AG04450 (cell line): Measurements from ENCODE around the gene DPCD. TPM values are rescaled to one million over a fixed set of nuclear protein-coding genes. Genes with fewer than 3 reads are reported as not detected.
"Not testable (repeated sequence)": the region's sequence is repeated elsewhere in the genome, so short reads cannot be mapped to it uniquely, and the experiment has no call there.

Source experiments
- CTCF ChIA-PET: fragments of 300-600, 350-600 bp; formaldehyde crosslinking; extraction: SDS; loops from one replicate; lab custom pipeline; 2022; ENCODE audit warnings: antibody characterized with exemption, inconsistent platforms; lab: Charles Lee
- POLR2A ChIA-PET: fragments of 350-600 bp; formaldehyde crosslinking; extraction: SDS; loops from one replicate; lab custom pipeline; 2021; ENCODE audit warnings: antibody characterized with exemption, inconsistent platforms; lab: Yijun Ruan, JAX
- DNase-seq: peaks from one replicate; pipeline ENCODE4 v3.0.0-alpha.2; 2011; ENCODE audit warnings: low read depth, low spot score
- H3K27ac ChIP-seq: one replicate; pipeline ENCODE4 v1.5.1; 2012; ENCODE audit warnings: low read depth, low read length, control low read depth
- H3K27me3 ChIP-seq: one replicate; pipeline ENCODE4 v1.6.0; 2012; ENCODE audit warnings: low read length; ENCODE audit not compliant: control insufficient read depth, insufficient read depth
- H3K4me3 ChIP-seq: 2 replicates; pipeline ENCODE4 v1.5.1; 2011; ENCODE audit warnings: mild to moderate bottlenecking, low read depth, low read length, control low read depth
- H3K9me3 ChIP-seq: 2 replicates; pipeline ENCODE4 v1.5.1; 2012; ENCODE audit warnings: low read length; ENCODE audit not compliant: control insufficient read depth, insufficient read depth
- polyA plus RNA-seq: library from polyadenylated mRNA; depleted of rRNA; stranded (reverse); fragments of >200 nt; gene quantifications from 2 replicates; pipeline ENCODE4 v1.2.3, GENCODE V29; 2011
- TF ChIP-seq, protein P1 (sequence below): IDR thresholded peaks from 2 replicates; pipeline ENCODE4 v1.5.1; 2011; ENCODE audit warnings: low read depth, low read length, control low read depth, inconsistent platforms

Gene DPCD
- polyA plus RNA-seq, 1 experiment: 49.7 TPM

GRCh38 chr10:101579516-101579870 is 8.6 kb upstream of the DPCD start:
- Histone ChIP-seq H3K27ac (no peak overlapping the region), H3K27me3 (no peaks in the 10 kb centered on the region), H3K9me3 (no peaks in the 10 kb centered on the region; the same call in 1 of the 2 replicates), H3K4me3 (no peak overlapping the region)
- DNase-seq: no peak
- CTCF ChIA-PET: interaction anchor here (1.5 kb wide), 1 partner anchor 365 kb away, joined by 6 read pairs; no protein-coding TSS in a partner anchor
- POLR2A ChIA-PET: no interaction called here
- TF ChIP-seq, protein P1, sequence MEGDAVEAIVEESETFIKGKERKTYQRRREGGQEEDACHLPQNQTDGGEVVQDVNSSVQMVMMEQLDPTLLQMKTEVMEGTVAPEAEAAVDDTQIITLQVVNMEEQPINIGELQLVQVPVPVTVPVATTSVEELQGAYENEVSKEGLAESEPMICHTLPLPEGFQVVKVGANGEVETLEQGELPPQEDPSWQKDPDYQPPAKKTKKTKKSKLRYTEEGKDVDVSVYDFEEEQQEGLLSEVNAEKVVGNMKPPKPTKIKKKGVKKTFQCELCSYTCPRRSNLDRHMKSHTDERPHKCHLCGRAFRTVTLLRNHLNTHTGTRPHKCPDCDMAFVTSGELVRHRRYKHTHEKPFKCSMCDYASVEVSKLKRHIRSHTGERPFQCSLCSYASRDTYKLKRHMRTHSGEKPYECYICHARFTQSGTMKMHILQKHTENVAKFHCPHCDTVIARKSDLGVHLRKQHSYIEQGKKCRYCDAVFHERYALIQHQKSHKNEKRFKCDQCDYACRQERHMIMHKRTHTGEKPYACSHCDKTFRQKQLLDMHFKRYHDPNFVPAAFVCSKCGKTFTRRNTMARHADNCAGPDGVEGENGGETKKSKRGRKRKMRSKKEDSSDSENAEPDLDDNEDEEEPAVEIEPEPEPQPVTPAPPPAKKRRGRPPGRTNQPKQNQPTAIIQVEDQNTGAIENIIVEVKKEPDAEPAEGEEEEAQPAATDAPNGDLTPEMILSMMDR: no peak

GRCh38 chr10:101580486-101581399 is 7.4 kb upstream of the DPCD start:
- ChIA-PET CTCF (interaction anchor here (1.4 to 2.8 kb wide), 4 partner anchors 11 to 531 kb away, joined by 3 to 18 read pairs (median 6); no protein-coding TSS in a partner anchor), POLR2A (interaction anchor here (0.7 kb wide), 1 partner anchor 158 kb away, joined by 3 read pairs; no protein-coding TSS in a partner anchor)
- Histone ChIP-seq H3K9me3 (no peaks in the 10 kb centered on the region; the same call in 1 of the 2 replicates), H3K27me3 (no peaks in the 10 kb centered on the region), H3K27ac (no peak overlapping the region), H3K4me3 (no peak overlapping the region)
- DNase-seq: no peak
- TF ChIP-seq, protein P1: no peak

DNA sequence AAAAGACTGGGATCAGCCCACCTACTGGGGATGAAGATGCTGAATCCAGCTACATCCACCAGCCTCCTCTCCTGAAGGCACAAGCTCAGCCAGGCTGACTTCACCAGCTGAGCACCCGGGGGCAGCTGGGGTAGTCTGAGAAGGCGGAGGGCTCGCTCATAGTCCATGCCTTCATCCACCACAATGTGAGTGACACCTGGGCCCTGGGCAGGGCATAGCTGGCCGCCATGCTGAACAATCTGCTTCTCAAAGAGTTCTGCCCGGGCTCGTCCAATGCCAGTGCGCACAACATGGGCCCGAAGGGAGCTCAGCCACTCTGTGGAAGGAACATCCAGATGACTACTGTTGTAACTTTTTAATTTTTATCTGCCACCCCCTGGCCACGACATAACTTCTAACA is 2.3 kb upstream of the DPCD start:
- ChIA-PET CTCF (interaction anchor here (0.9 to 7.0 kb wide), 6 partner anchors 10 to 491 kb away, joined by 3 to 38 read pairs (median 5); no protein-coding TSS in a partner anchor), POLR2A (no interaction called here)
- Histone ChIP-seq H3K27ac (no peak overlapping the region), H3K9me3 (peaks cover 3% of the 10 kb centered on the region; the same call in 1 of the 2 replicates), H3K4me3 (no peak overlapping the region), H3K27me3 (no peaks in the 10 kb centered on the region)
- DNase-seq: no peak
- TF ChIP-seq, protein P1: no peak

GRCh38 chr10:101588879-101589278 is 758 bp downstream of the DPCD start:
- H3K27ac ChIP-seq: no peak overlapping the region
- CTCF ChIA-PET: interaction anchor here (0.6 to 7.0 kb wide), 4 partner anchors 14 to 591 kb away, joined by 3 to 38 read pairs (median 12); no protein-coding TSS in a partner anchor
- peak overlapping the region; percentile 99 for H3K4me3 ChIP-seq
- no peak for DNase-seq
- POLR2A ChIA-PET: interaction anchor here (0.6 to 1.6 kb wide), 2 partner anchors 105 to 231 kb away, joined by 3 to 11 read pairs; no protein-coding TSS in a partner anchor
- H3K27me3 ChIP-seq: no peaks in the 10 kb centered on the region
- peaks cover 3% of the 10 kb centered on the region; the same call in 1 of the 2 replicates for H3K9me3 ChIP-seq
- TF ChIP-seq, protein P1: no peak

- H3K27ac ChIP-seq, H3K27me3 ChIP-seq, DNase-seq, POLR2A ChIA-PET, H3K4me3 ChIP-seq, H3K9me3 ChIP-seq: not testable (repeated sequence)
- CTCF ChIA-PET: interaction anchor here (1.5 to 2.1 kb wide), 2 partner anchors 9 to 23 kb away, joined by 4 to 5 read pairs; no protein-coding TSS in a partner anchor
Observed at GRCh38 chr10:101593331-101593730, 5.2 kb downstream of the DPCD start.
